NCI-H1105 (cell line): ENCODE data around the gene CCSER1.
"Not testable (repeated sequence)": the region's sequence is repeated elsewhere in the genome, so short reads cannot be mapped to it uniquely, and the experiment has no call there.

Source experiments
- DNase-seq: peaks from one replicate; lab custom pipeline; 2025; lab: John Stamatoyannopoulos, UW

The CCSER1 gene

DNA sequence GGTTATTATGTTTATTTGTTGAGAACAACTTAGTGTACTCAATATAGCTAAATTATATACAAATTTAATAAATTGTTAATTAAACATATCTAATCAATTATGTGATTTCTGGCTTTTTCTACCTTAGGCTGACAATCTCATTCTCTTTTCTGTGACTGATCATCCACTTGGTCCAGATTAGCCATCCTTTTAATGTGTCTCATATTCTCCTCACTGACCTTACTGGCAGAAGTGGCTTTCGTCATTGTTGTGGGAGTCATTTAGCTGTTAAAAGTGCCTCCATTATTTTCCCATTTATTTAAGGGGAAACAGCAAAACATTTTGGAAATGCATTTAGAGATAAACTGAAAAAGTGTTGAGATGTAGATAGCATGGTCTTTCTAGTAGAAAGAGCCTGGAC, 172.2 kb downstream of the CCSER1 start:
- no peak for DNase-seq

GRCh38 chr4:90306810-90307209, 179.6 kb downstream of the CCSER1 start:
- no peak for DNase-seq

GRCh38 chr4:90317140-90317539, 189.9 kb downstream of the CCSER1 start:
- not testable (repeated sequence) for DNase-seq

- no peak for DNase-seq
Observed at GRCh38 chr4:90317785-90318184, 190.6 kb downstream of the CCSER1 start.

- DNase-seq: no peak
Observed at GRCh38 chr4:90318193-90318592, 191.0 kb downstream of the CCSER1 start.

DNA sequence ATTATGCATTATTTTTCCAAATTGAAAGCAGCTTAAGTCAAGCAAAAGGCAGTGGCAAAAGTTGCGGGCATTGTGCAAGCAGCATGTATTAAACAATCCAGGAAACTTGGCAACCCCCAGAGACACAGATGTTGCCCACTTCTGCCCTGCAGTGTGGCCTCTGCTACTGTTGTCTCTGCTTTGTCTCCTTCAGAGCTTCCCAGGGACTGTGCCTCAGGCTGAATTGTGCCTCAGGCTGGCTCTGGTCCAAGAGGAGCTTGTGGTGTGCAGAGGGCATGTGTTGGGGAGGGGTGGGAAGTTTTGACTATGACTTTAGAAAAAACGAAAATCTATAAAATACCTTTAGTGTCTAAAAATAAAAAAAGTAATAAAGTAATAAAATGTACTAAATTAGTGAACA, 201.4 kb downstream of the CCSER1 start:
- peak; percentile 59 for DNase-seq

DNA sequence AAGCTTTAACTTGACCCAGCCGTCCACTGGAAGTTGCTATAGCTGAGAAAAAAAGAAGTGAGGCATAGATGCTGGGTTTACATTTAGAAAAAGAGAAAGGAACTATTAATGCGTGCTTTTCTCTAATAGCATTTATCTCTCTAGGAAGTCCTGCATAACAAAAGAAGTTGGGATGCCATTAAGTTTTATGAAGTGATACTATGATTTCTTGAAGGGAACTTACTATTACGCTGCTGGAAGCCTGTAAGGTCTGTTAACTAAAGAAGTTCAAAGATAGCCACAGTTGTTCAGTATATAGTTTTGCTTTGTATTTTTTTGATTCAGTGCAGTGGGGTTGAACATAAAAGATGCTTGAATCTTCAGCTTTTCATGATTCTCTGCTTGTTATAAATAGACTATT, 203.4 kb downstream of the CCSER1 start:
- no peak for DNase-seq

DNA sequence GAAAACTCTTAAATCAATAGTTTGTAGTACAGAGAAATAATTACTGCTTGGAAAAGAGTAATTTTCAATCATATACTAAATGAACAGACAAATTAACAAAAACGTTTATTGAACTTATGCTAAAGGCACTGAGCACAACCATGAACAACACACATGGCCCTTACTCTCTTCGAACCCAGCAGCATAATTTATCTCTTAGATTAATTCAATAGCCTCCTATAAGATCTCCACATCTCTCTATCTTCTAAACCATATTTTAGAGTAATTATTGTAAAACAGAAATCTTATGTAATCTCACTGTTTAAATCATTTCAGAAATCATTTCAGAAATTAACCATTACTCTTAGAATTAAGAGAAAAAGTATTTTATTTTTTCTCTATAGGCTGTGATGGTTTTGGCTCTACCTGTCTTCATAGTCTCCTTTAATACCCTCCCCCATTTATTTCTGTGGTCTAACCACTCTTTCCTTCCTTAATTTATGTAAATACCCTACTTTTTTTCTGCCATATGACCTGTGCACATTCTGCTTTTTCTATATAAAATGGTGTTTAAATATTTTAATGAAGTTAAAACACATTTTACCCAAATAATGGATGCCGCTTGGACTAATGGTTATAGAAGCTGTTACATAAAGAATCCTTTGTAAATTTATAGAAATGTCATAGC, 218.5 kb downstream of the CCSER1 start:
- DNase-seq: no peak

DNA sequence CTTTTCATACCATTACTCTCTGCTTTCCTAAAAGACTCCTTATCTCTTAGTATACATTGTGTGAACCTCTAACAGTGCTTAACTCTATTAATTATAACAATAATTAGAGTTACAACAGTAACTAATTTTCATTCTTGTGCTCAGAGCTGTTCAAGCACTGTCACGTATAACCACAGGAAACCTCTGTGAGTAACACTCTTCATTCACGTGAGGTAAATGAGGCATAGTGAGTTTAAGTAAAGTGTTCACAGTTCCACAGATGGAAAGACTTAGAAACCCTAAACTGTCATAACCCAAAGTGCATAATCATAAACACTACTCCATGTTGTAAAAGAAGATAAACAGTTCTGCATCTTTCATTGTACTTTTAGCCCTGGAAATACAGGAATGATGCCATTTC, 222.4 kb downstream of the CCSER1 start:
- DNase-seq: no peak

- DNase-seq: peak; percentile 14
Observed at GRCh38 chr4:90357117-90357710, 230.0 kb downstream of the CCSER1 start.

DNA sequence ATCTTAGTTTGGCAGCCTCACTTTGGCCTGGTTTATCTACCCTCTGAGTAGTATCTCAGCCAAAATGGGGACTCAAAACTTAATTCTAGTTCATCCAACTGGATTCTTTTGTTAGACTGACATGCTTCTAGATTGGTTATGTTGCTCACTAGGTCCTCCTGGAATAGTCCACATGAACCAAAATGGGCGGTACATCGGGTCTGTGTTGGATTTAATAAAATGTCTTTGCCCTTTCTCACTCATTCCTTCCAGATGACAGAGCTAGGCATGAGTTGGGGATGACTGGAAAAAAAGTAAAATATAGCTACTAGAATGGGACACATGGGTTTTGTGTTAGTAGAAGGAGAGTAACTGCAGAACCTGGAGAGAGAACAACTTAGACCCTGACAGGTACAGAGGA, 247.9 kb downstream of the CCSER1 start:
- no peak for DNase-seq

DNA sequence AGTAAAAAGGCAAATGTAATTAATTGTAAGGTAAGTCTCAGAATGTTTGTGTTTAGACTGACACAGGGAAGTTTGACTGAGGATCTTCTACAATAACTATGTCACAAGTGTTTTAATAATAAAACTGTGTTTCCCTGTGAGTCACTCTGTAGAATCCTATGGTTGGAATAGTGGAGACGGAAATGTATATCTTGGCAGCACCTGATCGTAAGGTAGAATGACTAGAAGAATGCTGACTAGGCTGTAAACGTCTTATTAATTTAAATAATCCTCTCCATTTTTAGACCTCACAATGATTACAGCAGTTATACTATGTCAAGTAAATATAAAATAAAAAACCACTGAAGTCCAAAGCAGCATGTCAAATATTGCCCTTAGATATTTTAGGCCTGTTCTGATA, 266.0 kb downstream of the CCSER1 start:
- no peak for DNase-seq

DNA sequence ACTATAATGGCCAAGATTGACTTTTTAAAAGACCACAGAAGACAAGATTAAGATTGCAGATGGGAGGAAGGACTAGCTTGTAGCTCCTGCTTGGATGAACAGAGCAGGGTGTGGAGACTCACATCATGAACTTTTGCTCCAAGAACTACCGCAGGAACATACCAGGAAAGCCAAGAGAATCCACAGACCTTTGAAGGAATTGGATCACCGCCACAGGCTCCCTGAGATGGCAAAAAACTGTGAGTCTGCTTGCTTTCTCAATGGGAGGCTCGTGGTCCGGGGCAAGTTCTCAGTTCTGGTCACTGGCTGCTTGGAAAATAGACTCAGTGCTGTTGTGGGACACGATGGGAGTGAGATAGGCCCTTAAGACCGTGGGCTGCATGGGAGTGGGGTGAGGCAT, 276.6 kb downstream of the CCSER1 start:
- DNase-seq: no peak

GRCh38 chr4:90407897-90408296, 280.7 kb downstream of the CCSER1 start:
- DNase-seq: not testable (repeated sequence)

GRCh38 chr4:90412786-90413185, 285.6 kb downstream of the CCSER1 start:
- DNase-seq: not testable (repeated sequence)

GRCh38 chr4:90415116-90415515, 287.9 kb downstream of the CCSER1 start:
- no peak for DNase-seq

DNA sequence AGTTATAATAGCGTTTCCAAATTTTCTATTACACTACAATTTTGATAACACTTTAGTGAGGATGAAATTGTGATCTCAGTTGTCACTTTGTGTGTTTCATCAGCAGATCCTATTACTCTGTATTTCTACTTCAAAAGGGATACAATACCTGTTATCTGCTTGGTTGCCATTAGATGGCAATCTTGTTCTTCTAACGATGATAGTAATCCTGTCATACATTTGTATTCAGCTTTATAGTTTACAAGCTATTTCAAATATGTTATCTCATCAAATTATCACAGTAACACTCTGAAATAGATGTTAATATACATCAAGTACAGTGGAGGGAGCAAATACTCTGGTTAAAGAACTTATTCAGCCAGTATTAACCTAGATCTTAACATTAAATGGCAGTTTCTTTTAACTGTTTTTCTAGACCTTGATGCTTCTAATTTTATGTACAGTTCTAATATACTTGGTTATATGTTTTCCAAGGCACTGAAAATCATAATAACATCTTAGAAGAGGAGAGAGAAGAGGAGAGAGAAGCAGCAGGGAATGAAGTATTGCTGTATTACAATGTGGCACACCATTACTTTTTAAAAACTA, 292.0 kb downstream of the CCSER1 start:
- DNase-seq: no peak

DNA sequence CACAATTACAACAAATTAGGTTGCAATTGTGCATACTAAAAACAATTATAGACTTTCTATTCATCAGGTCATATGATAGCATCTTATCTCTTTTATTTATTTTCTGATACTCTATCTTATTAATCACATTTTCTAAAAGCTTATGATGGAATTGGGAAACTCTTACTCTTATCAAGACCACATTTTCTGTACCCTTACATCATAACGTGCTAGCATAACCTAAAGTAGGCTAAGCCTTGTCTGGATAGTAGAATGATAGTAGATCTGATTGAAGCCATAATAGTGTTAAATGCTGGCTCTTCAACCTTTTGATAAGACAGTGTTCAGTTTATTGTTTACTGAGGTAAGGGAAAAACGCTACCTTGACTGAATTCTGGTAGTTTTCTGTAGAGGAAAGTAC, 294.0 kb downstream of the CCSER1 start:
- no peak for DNase-seq

GRCh38 chr4:90425893-90426292, 298.7 kb downstream of the CCSER1 start:
- no peak for DNase-seq

GRCh38 chr4:90438522-90438921, 311.3 kb downstream of the CCSER1 start:
- DNase-seq: no peak

DNA sequence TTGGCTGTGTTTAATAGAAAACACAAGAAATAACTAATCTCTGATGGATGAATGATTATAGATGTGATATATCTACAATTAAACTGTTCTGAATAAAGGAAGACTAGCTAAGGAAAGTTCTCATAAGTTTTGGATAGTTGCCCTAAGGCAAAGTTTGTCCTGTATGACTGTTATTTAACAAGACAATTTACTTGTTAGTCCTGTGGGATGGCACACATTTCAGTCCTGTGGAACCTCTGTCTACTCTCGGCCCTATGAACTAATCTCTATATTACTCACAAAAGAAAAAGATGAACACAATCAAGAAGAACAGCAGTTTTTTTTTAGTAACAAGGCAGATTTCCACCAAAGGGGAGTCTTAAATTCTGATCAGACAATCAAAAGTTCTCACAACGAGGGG, 314.6 kb downstream of the CCSER1 start:
- DNase-seq: no peak

- DNase-seq: no peak
Observed at GRCh38 chr4:90442619-90443018, 315.4 kb downstream of the CCSER1 start.

- DNase-seq: no peak
Observed at GRCh38 chr4:90443231-90443630, 316.0 kb downstream of the CCSER1 start.

DNA sequence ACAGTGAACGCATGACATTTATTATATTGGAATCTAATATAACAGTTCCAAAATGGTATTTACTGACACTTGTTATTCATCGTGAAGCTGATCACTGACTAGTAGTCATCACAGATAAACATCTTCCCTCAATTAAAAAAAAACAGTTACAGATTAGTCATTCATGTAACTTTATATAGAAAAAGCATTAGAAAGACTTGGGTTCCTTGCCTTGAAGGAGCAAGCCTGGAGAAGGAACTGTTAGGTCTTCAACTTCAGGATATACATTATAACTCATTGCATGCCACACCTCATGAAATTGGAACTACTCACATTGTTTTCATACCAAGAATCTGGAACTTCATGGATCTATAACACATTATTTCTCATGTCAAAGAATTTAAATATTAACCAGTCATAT, 317.7 kb downstream of the CCSER1 start:
- no peak for DNase-seq
